Adrenal gland (tissue), 5 donors: ENCODE data around the gene ACOT7.

ENCODE experiments used
- CTCF ChIP-seq, 6 experiments: fragments of 450-650 bp in 4 of 6; fragments of 200-600 bp in 2 of 6; sonication (generic) in 1 of 6; IDR thresholded peaks; 1 replicate in 5 of 6; 2 replicates in 1 of 6; pipeline versions ENCODE4 v1.5.1 to v1.8.0; 2016 to 2021; ENCODE audit warnings: antibody characterized with exemption in 6 of 6, mild to moderate bottlenecking in 2 of 6, moderate library complexity in 1 of 6
- POLR2A ChIP-seq, 2 donors: fragments of 450-650 bp; IDR thresholded peaks; one replicate each; pipeline ENCODE4 v1.6.1; 2017; ENCODE audit warnings: antibody characterized with exemption in 2 of 2, mild to moderate bottlenecking in 2 of 2, moderate library complexity in 1 of 2
- donor health status: DM: no; HTN: no; CAD: no.

- TF ChIP-seq POLR2A (IDR thresholded peaks at IDR 0.05): no peak
- TF ChIP-seq CTCF (IDR thresholded peaks at IDR 0.05): no peak
Measured at GRCh38 chr1:6235296-6235677, 158.3 kb downstream of the ACOT7 start.
